H7 (cell line): ENCODE data around the gene PTPN7. TPM values are rescaled to one million over a fixed set of nuclear protein-coding genes. Genes with fewer than 3 reads are reported as not detected.
"Not testable (repeated sequence)": the region's sequence is repeated elsewhere in the genome, so short reads cannot be mapped to it uniquely, and the experiment has no call there.

ENCODE experiments used
- DNase-seq: peaks from one replicate; pipeline ENCODE4 v3.0.0; 2012
- H3K27me3 ChIP-seq: 2 replicates; pipeline ENCODE4 v1.6.0; 2011; ENCODE audit warnings: mild to moderate bottlenecking, low read length; ENCODE audit not compliant: control insufficient read depth, insufficient read depth
- H3K36me3 ChIP-seq: replicated peaks from 2 replicates; pipeline ENCODE4 v1.5.1; 2011; ENCODE audit warnings: low read length; ENCODE audit not compliant: control insufficient read depth, insufficient read depth
- H3K4me3 ChIP-seq: 2 replicates; pipeline ENCODE4 v1.5.1; 2011; ENCODE audit warnings: low read depth, mild to moderate bottlenecking, control low read depth, low read length, moderate library complexity; ENCODE audit not compliant: insufficient read depth
- total RNA-seq: library from RNA; depleted of rRNA; stranded (reverse); fragments of >200 nt; shearing (Covaris generic); gene quantifications from 2 replicates; pipeline ENCODE4 v1.2.3, GENCODE V29; 2014

Gene PTPN7
- total RNA-seq, 1 experiment from 2014 or later, result 0.24 TPM

GRCh38 chr1:202155478-202156021 lies 4.9 kb downstream of the PTPN7 start:
- Histone ChIP-seq H3K27me3 (no peaks in the 10 kb centered on the region; the same call in 1 of the 2 replicates), H3K4me3 (no peak overlapping the region), H3K36me3 (no peaks in the 10 kb centered on the region)
- DNase-seq, result no peak

DNA sequence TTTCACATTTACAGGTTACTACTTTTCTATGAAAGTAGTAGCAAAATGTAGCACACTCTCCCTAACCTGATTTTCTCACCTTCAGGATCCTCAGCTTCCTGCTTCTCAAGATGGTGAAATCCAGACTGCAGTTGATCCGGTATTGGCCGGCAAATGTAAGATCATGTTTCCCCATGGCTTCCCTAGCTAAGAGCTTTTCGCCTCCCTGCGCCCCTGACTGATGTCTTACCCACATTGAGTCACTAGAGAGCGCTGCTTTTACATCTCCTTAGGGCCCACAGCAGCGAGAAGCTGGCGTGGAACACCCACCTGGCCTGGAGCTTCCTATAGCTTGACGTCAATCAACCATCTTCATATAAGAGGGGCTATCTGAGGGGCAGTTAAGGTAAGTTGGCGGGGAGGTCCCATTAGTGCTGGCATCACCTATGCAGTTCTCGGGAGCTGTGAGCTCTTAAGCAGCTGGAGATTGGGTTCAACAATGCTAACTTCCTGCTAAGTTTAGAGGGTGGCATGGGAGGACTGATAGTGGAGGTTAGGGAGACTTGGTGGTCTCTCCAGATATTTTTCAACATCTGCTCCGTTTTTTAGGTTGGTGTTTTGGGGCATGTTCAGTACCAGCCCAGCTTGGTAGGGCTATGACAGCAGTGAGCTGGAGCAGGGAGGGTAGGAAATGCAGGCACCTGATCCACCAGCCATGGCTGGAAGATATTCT lies 5.5 kb downstream of the PTPN7 start:
- H3K36me3 ChIP-seq, result no peaks in the 10 kb centered on the region
- no peak overlapping the region for H3K4me3 ChIP-seq

GRCh38 chr1:202154148-202154765 lies 6.1 kb downstream of the PTPN7 start:
- no peak for DNase-seq
- Histone ChIP-seq H3K36me3 (no peaks in the 10 kb centered on the region), H3K27me3 (no peaks in the 10 kb centered on the region; the same call in 1 of the 2 replicates), H3K4me3 (no peak overlapping the region)

More for the DNA sequence above, 5.5 kb downstream of the PTPN7 start:
- DNase-seq, result peak; percentile 83
- H3K27me3 ChIP-seq, result no peaks in the 10 kb centered on the region; the same call in 1 of the 2 replicates

DNA sequence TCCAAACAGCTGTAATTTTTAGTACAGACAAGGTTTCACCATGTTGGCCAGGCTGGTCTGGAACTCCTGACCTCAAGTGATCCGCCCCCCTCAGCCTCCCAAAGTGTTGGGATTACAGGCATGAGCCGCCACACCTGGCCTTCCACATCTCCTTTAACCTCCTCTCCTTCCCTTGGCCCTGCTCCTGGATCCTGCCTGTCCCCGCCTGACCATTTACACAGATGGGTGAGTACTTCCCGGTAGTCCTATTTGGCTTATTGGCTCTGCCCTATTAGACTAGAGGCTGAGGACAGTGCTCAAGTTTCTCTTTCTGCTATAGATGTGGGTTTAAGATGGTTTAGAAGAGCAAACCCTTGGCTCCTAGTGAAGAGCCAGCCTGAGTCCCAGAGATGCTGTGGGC lies 7.1 kb downstream of the PTPN7 start:
- H3K27me3 ChIP-seq, result no peaks in the 10 kb centered on the region; the same call in 1 of the 2 replicates
- H3K36me3 ChIP-seq, result no peaks in the 10 kb centered on the region
- DNase-seq, result no peak
- no peak overlapping the region for H3K4me3 ChIP-seq

- DNase-seq, result peak; percentile 60
- Histone ChIP-seq H3K4me3 (no peak overlapping the region), H3K36me3 (no peaks in the 10 kb centered on the region), H3K27me3 (no peaks in the 10 kb centered on the region; the same call in 1 of the 2 replicates)
These were observed 8.0 kb downstream of the PTPN7 start for GRCh38 chr1:202152399-202152798.

DNA sequence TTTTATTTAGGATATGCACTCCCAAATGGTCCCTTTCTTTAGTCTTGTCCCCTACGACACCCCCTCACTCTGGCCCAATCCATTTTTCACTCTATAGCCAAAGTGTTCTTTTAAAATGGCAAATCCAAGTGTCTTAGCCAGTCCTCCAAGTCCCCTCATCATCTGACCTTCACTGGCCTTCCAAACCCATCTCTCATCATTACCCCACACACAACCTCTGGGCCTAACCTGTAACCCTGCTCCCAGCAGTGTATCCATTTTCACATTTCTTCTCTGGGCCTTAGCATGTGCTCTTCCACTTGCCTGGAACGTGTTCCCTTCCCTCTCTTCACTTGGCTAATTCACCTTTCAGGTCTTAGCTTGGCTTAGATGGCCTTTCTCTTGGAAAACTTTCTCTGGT lies 9.4 kb downstream of the PTPN7 start:
- no peaks in the 10 kb centered on the region for H3K36me3 ChIP-seq
- H3K4me3 ChIP-seq, result no peak overlapping the region
- no peak for DNase-seq
- peaks cover 1% of the 10 kb centered on the region; the same call in 1 of the 2 replicates for H3K27me3 ChIP-seq

- Histone ChIP-seq H3K36me3 (no peaks in the 10 kb centered on the region), H3K4me3 (no peak overlapping the region), H3K27me3 (peaks cover 1% of the 10 kb centered on the region; the same call in 1 of the 2 replicates)
- no peak for DNase-seq
These were observed 9.8 kb downstream of the PTPN7 start for GRCh38 chr1:202150602-202151001.

DNA sequence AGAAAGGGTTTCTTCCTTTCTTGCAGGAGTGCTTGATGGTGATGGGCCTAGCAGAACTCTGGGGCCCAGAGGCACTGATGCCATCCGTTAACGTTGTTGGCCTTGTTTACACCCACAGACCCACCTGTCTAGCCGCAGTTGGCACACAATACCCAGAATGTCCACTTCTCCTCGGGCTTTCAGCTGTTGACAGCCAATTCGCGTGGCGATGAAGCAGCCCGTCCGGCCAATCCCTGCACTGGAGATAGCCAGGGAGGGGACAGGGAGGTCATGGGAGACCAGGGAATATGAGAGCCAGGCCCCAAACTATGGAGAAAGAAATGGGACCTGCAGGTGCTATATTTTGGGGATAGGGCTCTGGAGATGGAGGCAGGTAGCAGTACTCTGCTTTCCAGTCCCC lies 10.2 kb downstream of the PTPN7 start:
- Histone ChIP-seq H3K36me3 (no peaks in the 10 kb centered on the region), H3K27me3 (peaks cover 5% of the 10 kb centered on the region), H3K4me3 (no peak overlapping the region)
- DNase-seq, result no peak

DNA sequence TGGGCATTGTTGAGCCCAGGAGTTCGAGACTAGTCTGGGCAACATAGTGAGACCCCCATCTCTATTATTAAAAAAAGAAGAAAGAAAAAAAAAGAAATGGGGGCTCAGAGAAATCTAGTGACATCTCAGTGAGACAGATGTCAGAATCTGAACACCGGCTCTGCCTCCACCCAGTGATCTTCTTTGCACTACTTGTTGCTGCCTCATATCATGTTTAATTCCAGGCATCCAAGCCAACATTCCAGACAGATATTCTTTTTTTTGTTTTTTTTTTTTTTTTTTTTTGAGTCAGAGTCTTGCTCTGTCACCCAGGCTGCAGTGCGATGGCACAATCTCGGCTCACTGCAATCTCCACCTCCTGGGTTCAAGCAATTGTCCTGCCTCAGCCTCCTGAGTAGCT lies 10.8 kb downstream of the PTPN7 start:
- H3K27me3 ChIP-seq, result peaks cover 8% of the 10 kb centered on the region
- DNase-seq, result no peak
- H3K4me3 ChIP-seq, result no peak overlapping the region
- no peaks in the 10 kb centered on the region for H3K36me3 ChIP-seq

DNA sequence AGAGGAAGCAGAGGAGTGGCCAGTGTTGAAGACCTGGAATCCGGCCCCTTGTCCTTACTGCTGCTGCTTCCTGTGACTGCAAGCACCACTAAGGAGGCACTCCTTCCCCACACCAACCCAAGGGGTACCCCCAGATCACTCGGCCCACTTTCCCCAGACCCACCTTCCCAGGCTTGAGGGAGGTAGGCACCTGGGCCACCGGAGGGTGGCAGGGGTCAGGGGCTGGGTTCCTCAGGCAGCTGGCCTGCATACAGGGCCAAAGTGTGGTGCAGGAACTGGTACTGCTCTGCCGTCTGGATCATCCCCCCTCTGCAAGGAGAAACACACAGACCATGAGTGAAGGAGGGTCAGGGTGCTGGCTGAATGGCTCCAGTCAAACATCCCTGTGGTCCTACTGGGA lies 12.0 kb downstream of the PTPN7 start:
- no peak overlapping the region for H3K4me3 ChIP-seq
- DNase-seq, result no peak
- H3K36me3 ChIP-seq, result no peaks in the 10 kb centered on the region
- peaks cover 8% of the 10 kb centered on the region for H3K27me3 ChIP-seq

GRCh38 chr1:202146993-202147392 lies 13.4 kb downstream of the PTPN7 start:
- Histone ChIP-seq H3K27me3 (peaks cover 8% of the 10 kb centered on the region), H3K4me3 (no peak overlapping the region), H3K36me3 (peaks cover 2% of the 10 kb centered on the region; the same call in 1 of the 2 replicates)
- DNase-seq, result no peak

- Histone ChIP-seq H3K36me3 (peaks cover 2% of the 10 kb centered on the region; the same call in 1 of the 2 replicates), H3K4me3 (no peak overlapping the region), H3K27me3 (peaks cover 8% of the 10 kb centered on the region)
- DNase-seq, result no peak
These were observed 14.1 kb downstream of the PTPN7 start for GRCh38 chr1:202146279-202146678.

DNA sequence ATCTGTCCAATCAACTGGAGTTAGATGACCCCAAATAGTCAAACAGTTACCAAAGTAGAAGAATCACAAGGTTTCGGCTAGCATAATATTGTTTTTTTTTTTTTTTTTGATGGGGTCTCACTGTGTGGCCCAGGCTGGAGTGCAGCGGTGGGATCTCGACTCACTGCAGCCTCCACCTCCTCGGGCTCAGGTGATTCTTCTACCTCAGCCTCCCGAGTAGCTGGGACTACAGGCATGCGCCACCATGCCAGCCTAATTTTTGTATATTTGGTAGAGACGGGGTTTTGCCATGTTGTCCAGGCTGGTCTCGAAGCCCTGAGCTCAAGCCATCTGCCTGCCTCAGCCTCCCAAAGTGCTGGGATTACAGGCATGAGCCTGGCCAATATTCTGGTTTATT lies 14.7 kb downstream of the PTPN7 start:
- H3K27me3 ChIP-seq, DNase-seq, H3K4me3 ChIP-seq, H3K36me3 ChIP-seq: not testable (repeated sequence)

DNA sequence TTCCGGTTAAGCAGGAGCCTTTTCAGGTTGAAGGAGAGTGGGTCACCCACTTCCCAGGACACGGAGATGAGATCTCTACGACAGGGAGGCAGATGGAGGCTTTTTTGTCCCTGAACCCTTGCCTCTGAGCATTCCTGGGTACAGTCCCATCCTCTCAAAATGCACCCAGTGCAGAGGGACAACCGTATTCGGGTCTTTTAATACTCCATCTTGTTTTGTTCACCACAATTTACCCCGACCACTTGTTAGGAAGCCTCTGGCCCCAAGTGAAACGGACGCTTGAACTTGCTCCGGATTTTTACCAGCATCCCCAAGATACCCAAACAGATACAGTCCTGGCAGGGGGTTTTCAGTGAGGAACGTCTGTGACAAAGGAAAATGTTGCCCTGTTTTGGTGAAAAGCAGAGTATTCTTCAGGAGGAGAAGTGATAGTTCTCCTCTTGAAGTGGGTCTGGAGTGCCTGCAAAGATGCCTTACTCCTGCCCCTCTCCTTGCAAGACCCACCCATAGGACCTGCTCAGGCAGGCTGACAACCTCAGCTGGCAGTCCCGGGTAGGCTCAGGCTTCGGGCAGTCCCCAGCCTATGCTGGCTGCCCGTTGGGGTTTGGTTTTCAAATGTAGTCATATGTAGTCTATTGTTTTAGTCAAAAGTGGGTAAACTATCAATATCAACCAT lies 15.2 kb downstream of the PTPN7 start:
- Histone ChIP-seq H3K36me3 (peaks cover 2% of the 10 kb centered on the region; the same call in 1 of the 2 replicates), H3K27me3 (peaks cover 8% of the 10 kb centered on the region), H3K4me3 (peak overlapping the region; percentile 91)
- DNase-seq, result peak; percentile 58
